Stimulated activated memory B cell treated with anti-CD40 and anti-IgM and Interleukin-4, amounts not matched to agents 10 μg/mL and 1 μg/mL and 100 μg/mL, for 72 hours (primary cell): ENCODE data around the gene ARMH3.

Experiments used
- ATAC-seq: fragments of 150-1000 bp; cut with Tn5 transposase; 2 replicates; pipeline ENCODE4 v1.10.0; 2021
- H3K27ac Mint-ChIP-seq: one replicate; pipeline ENCODE4 v1.8.0; 2022; ENCODE audit warnings: mild to moderate bottlenecking, mixed read lengths
- H3K27me3 Mint-ChIP-seq: one replicate; pipeline ENCODE4 v1.8.0; 2022; ENCODE audit warnings: mixed read lengths
- H3K36me3 Mint-ChIP-seq: one replicate; pipeline ENCODE4 v1.8.0; 2022; ENCODE audit warnings: mixed read lengths
- H3K4me1 Mint-ChIP-seq: one replicate; pipeline ENCODE4 v1.8.0; 2022; ENCODE audit warnings: mixed read lengths
- H3K4me3 Mint-ChIP-seq: one replicate; pipeline ENCODE4 v1.8.0; 2022; ENCODE audit warnings: mild to moderate bottlenecking, moderate library complexity, mixed read lengths
- H3K9me3 Mint-ChIP-seq: one replicate; pipeline ENCODE4 v1.8.0; 2022; ENCODE audit warnings: mixed read lengths

ARMH3 gene

GRCh38 chr10:101906586-101907183, 149.3 kb downstream of the ARMH3 start:
- no peaks in the 10 kb centered on the region for H3K9me3 Mint-ChIP-seq
- peaks cover 57% of the 10 kb centered on the region for H3K4me1 Mint-ChIP-seq
- peaks cover 26% of the 10 kb centered on the region for H3K36me3 Mint-ChIP-seq
- H3K27me3 Mint-ChIP-seq, result no peaks in the 10 kb centered on the region
- peak overlapping the region; percentile 58 for H3K27ac Mint-ChIP-seq
- no peak for ATAC-seq
- no peak overlapping the region for H3K4me3 Mint-ChIP-seq

- H3K27me3 Mint-ChIP-seq, result no peaks in the 10 kb centered on the region
- no peak overlapping the region for H3K4me3 Mint-ChIP-seq
- peaks cover 68% of the 10 kb centered on the region for H3K4me1 Mint-ChIP-seq
- H3K9me3 Mint-ChIP-seq, result no peaks in the 10 kb centered on the region
- H3K36me3 Mint-ChIP-seq, result peaks cover 13% of the 10 kb centered on the region
- ATAC-seq, result no peak
- peak overlapping the region; percentile 88 for H3K27ac Mint-ChIP-seq
These were observed 150.7 kb downstream of the ARMH3 start for GRCh38 chr10:101905251-101905650.

GRCh38 chr10:101903827-101904550, 152.0 kb downstream of the ARMH3 start:
- peak overlapping the region; percentile 20 for H3K4me3 Mint-ChIP-seq
- H3K9me3 Mint-ChIP-seq, result no peaks in the 10 kb centered on the region
- H3K4me1 Mint-ChIP-seq, result peaks cover 73% of the 10 kb centered on the region
- H3K27ac Mint-ChIP-seq, result peak overlapping the region; percentile 88
- H3K36me3 Mint-ChIP-seq, result peaks cover 13% of the 10 kb centered on the region
- ATAC-seq, result peak; percentile 97
- H3K27me3 Mint-ChIP-seq, result no peaks in the 10 kb centered on the region

GRCh38 chr10:101902820-101903145, 153.2 kb downstream of the ARMH3 start:
- no peak for ATAC-seq
- H3K4me3 Mint-ChIP-seq, result no peak overlapping the region
- H3K27ac Mint-ChIP-seq, result peak overlapping the region; percentile 88
- no peaks in the 10 kb centered on the region for H3K27me3 Mint-ChIP-seq
- peaks cover 76% of the 10 kb centered on the region for H3K4me1 Mint-ChIP-seq
- no peaks in the 10 kb centered on the region for H3K9me3 Mint-ChIP-seq
- peaks cover 13% of the 10 kb centered on the region for H3K36me3 Mint-ChIP-seq

GRCh38 chr10:101902032-101902819, 153.7 kb downstream of the ARMH3 start:
- no peak for ATAC-seq
- Mint-ChIP-seq H3K4me1 (peaks cover 82% of the 10 kb centered on the region), H3K4me3 (no peak overlapping the region), H3K36me3 (peaks cover 13% of the 10 kb centered on the region), H3K27me3 (no peaks in the 10 kb centered on the region), H3K9me3 (no peaks in the 10 kb centered on the region), H3K27ac (peak overlapping the region; percentile 88)

- Mint-ChIP-seq H3K36me3 (peaks cover 16% of the 10 kb centered on the region), H3K4me1 (peaks cover 85% of the 10 kb centered on the region)
- peak; percentile 92 for ATAC-seq
These were observed 154.6 kb downstream of the ARMH3 start for GRCh38 chr10:101901340-101901739.

GRCh38 chr10:101897633-101898032, 158.3 kb downstream of the ARMH3 start:
- Mint-ChIP-seq H3K9me3 (no peaks in the 10 kb centered on the region), H3K27ac (peak overlapping the region; percentile 46), H3K4me3 (no peak overlapping the region), H3K27me3 (no peaks in the 10 kb centered on the region), H3K36me3 (peaks cover 10% of the 10 kb centered on the region), H3K4me1 (peaks cover 63% of the 10 kb centered on the region)
- ATAC-seq, result no peak

More at GRCh38 chr10:101901340-101901739, 154.6 kb downstream of the ARMH3 start:
- Mint-ChIP-seq H3K27ac (peak overlapping the region; percentile 88), H3K9me3 (no peaks in the 10 kb centered on the region), H3K27me3 (no peaks in the 10 kb centered on the region), H3K4me3 (peak overlapping the region; percentile 51)

- H3K9me3 Mint-ChIP-seq, result no peaks in the 10 kb centered on the region
- H3K36me3 Mint-ChIP-seq, result peaks cover 10% of the 10 kb centered on the region
- peaks cover 50% of the 10 kb centered on the region for H3K4me1 Mint-ChIP-seq
- H3K27me3 Mint-ChIP-seq, result no peaks in the 10 kb centered on the region
- no peak overlapping the region for H3K4me3 Mint-ChIP-seq
- ATAC-seq, result no peak
- H3K27ac Mint-ChIP-seq, result peak overlapping the region; percentile 46
These were observed 159.6 kb downstream of the ARMH3 start for GRCh38 chr10:101896225-101896877.

- H3K9me3 Mint-ChIP-seq, result no peaks in the 10 kb centered on the region
- H3K4me1 Mint-ChIP-seq, result peaks cover 45% of the 10 kb centered on the region
- peaks cover 10% of the 10 kb centered on the region for H3K36me3 Mint-ChIP-seq
- H3K27ac Mint-ChIP-seq, result no peak overlapping the region
- H3K4me3 Mint-ChIP-seq, result no peak overlapping the region
- no peaks in the 10 kb centered on the region for H3K27me3 Mint-ChIP-seq
- ATAC-seq, result no peak
These were observed 160.2 kb downstream of the ARMH3 start for GRCh38 chr10:101895781-101896180.

- ATAC-seq, result no peak
- Mint-ChIP-seq H3K4me1 (peaks cover 44% of the 10 kb centered on the region), H3K4me3 (no peak overlapping the region), H3K9me3 (no peaks in the 10 kb centered on the region), H3K27ac (no peak overlapping the region), H3K27me3 (no peaks in the 10 kb centered on the region), H3K36me3 (peaks cover 10% of the 10 kb centered on the region)
These were observed 161.2 kb downstream of the ARMH3 start for GRCh38 chr10:101894742-101895141.

GRCh38 chr10:101894266-101894665, 161.7 kb downstream of the ARMH3 start:
- peaks cover 10% of the 10 kb centered on the region for H3K36me3 Mint-ChIP-seq
- peaks cover 44% of the 10 kb centered on the region for H3K4me1 Mint-ChIP-seq
- H3K27me3 Mint-ChIP-seq, result no peaks in the 10 kb centered on the region
- H3K9me3 Mint-ChIP-seq, result no peaks in the 10 kb centered on the region
- H3K27ac Mint-ChIP-seq, result no peak overlapping the region
- no peak overlapping the region for H3K4me3 Mint-ChIP-seq
- ATAC-seq, result no peak

GRCh38 chr10:101893510-101894120, 162.4 kb downstream of the ARMH3 start:
- H3K4me3 Mint-ChIP-seq, result no peak overlapping the region
- H3K27ac Mint-ChIP-seq, result peak overlapping the region; percentile 1
- no peak for ATAC-seq
- H3K4me1 Mint-ChIP-seq, result peaks cover 45% of the 10 kb centered on the region
- peaks cover 10% of the 10 kb centered on the region for H3K36me3 Mint-ChIP-seq
- no peaks in the 10 kb centered on the region for H3K9me3 Mint-ChIP-seq
- H3K27me3 Mint-ChIP-seq, result no peaks in the 10 kb centered on the region

- ATAC-seq, result no peak
- peaks cover 14% of the 10 kb centered on the region for H3K36me3 Mint-ChIP-seq
- H3K27ac Mint-ChIP-seq, result peak overlapping the region; percentile 1
- H3K9me3 Mint-ChIP-seq, result no peaks in the 10 kb centered on the region
- no peaks in the 10 kb centered on the region for H3K27me3 Mint-ChIP-seq
- no peak overlapping the region for H3K4me3 Mint-ChIP-seq
- peaks cover 51% of the 10 kb centered on the region for H3K4me1 Mint-ChIP-seq
These were observed 163.1 kb downstream of the ARMH3 start for GRCh38 chr10:101892782-101893391.
